Tibial nerve (tissue), 4 donors: ENCODE results near the gene RAB35. TPM values are rescaled to one million over a fixed set of nuclear protein-coding genes. Genes with fewer than 3 reads are reported as not detected.

Experiments used
- DNase-seq, 2 donors: peaks; one replicate each; pipeline ENCODE4 v3.0.0-alpha.2; 2019; ENCODE audit warnings: low spot score in 2 of 2
- H3K27ac ChIP-seq, 4 donors: fragments of 200-600 bp; sonication (generic) in 3 of 4; one replicate each; pipeline ENCODE4 v1.5.1; 2017 to 2019; ENCODE audit warnings: mild to moderate bottlenecking in 1 of 4
- H3K27me3 ChIP-seq, 2 donors: fragments of 200-600 bp; sonication (generic) in 1 of 2; one replicate each; pipeline versions ENCODE4 v1.5.1 to v1.6.0; 2017 to 2019
- H3K36me3 ChIP-seq, 3 donors: fragments of 200-600 bp; sonication (generic); one replicate each; pipeline ENCODE4 v1.5.1; 2018 to 2019
- H3K4me1 ChIP-seq, 4 donors: fragments of 200-600 bp; sonication (generic) in 3 of 4; one replicate each; pipeline ENCODE4 v1.5.1; 2017 to 2019
- H3K4me3 ChIP-seq, 4 donors: fragments of 200-600 bp; sonication (generic) in 3 of 4; one replicate each; pipeline ENCODE4 v1.5.1; 2017 to 2019; ENCODE audit warnings: mild to moderate bottlenecking in 1 of 4, moderate library complexity in 1 of 4
- H3K9me3 ChIP-seq, 4 donors: fragments of 200-600 bp; sonication (generic) in 3 of 4; one replicate each; pipeline ENCODE4 v1.5.1; 2017 to 2019
- EP300 ChIP-seq, 2 donors: sonication (generic); formaldehyde crosslinking; IDR thresholded peaks; one replicate each; pipeline ENCODE4 v1.6.1; 2017; ENCODE audit warnings: antibody characterized with exemption in 2 of 2, mild to moderate bottlenecking in 1 of 2
- POLR2A ChIP-seq, 2 donors: fragments of 450-650 bp; IDR thresholded peaks; one replicate each; pipeline ENCODE4 v1.6.1; 2017; ENCODE audit warnings: antibody characterized with exemption in 2 of 2, mild to moderate bottlenecking in 2 of 2, moderate library complexity in 2 of 2
- WGBS, 2 donors: methylation state at CpG; one replicate each; pipeline ENCODE4 v1.1.5; 2018; 5-methylcytosine and 5-hydroxymethylcytosine counted together
- total RNA-seq, 4 donors: library from RNA; depleted of rRNA; stranded (reverse); fragments of >200 nt; gene quantifications; one replicate each; pipeline ENCODE4 v1.1.0, GENCODE V29; 2016
- TF ChIP-seq, protein P1 (sequence below), 5 experiments: fragments of 200-600 bp in 3 of 5; fragments of 450-650 bp in 2 of 5; sonication (generic) in 3 of 5; IDR thresholded peaks; one replicate each; pipeline ENCODE4 v1.5.1; 2016 to 2019; ENCODE audit warnings: antibody characterized with exemption in 5 of 5, mild to moderate bottlenecking in 3 of 5, moderate library complexity in 2 of 5

The RAB35 gene
- total RNA-seq, 4 donors from 2014 or later = 22.8 to 30.8 (median 26.2) TPM

GRCh38 chr12:120079411-120080400, 36.8 kb downstream of the RAB35 start:
- WGBS, 2 donors = 63 to 67% methylated on average over 9 of the region's 9 CpGs

DNA sequence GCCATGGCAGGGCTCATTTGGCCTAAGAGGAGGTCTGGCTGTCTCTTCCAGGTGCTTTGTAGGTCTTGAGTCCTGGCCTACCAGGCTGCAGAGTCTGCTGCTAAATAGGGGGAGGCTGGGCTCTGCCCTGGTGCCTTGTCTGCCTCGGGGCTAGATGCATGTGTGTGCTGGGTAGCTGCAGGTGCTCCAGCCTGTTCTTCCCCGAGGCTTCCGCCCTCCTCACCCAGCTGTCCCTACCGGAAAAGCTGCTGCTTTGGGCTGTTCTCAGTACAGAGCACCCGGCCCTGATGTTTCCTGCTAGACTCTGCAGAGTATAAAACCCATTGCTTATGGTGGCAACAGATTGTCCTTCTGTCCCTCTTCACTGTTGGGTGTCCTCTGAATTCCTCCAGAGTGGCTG, 37.7 kb downstream of the RAB35 start:
- no peaks in the 10 kb centered on the region for H3K27me3 ChIP-seq
- DNase-seq = no peak
- 63 to 71% methylated on average over 5 of the region's 5 CpGs for WGBS, 2 donors
- no peak overlapping the region for H3K27ac ChIP-seq
- TF ChIP-seq POLR2A (IDR thresholded peaks at IDR 0.05) = no peak
- TF ChIP-seq, protein P1, sequence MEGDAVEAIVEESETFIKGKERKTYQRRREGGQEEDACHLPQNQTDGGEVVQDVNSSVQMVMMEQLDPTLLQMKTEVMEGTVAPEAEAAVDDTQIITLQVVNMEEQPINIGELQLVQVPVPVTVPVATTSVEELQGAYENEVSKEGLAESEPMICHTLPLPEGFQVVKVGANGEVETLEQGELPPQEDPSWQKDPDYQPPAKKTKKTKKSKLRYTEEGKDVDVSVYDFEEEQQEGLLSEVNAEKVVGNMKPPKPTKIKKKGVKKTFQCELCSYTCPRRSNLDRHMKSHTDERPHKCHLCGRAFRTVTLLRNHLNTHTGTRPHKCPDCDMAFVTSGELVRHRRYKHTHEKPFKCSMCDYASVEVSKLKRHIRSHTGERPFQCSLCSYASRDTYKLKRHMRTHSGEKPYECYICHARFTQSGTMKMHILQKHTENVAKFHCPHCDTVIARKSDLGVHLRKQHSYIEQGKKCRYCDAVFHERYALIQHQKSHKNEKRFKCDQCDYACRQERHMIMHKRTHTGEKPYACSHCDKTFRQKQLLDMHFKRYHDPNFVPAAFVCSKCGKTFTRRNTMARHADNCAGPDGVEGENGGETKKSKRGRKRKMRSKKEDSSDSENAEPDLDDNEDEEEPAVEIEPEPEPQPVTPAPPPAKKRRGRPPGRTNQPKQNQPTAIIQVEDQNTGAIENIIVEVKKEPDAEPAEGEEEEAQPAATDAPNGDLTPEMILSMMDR (IDR thresholded peaks at IDR 0.05) = no peak
- TF ChIP-seq EP300 (IDR thresholded peaks at IDR 0.05) = no peak
- H3K4me3 ChIP-seq = no peak overlapping the region
- H3K36me3 ChIP-seq = no peaks in the 10 kb centered on the region
- no peaks in the 10 kb centered on the region for H3K4me1 ChIP-seq
- H3K9me3 ChIP-seq = no peaks in the 10 kb centered on the region

More at GRCh38 chr12:120079411-120080400, 36.8 kb downstream of the RAB35 start:
- DNase-seq = no peak
- no peak overlapping the region for H3K4me3 ChIP-seq
- H3K4me1 ChIP-seq = no peaks in the 10 kb centered on the region
- TF ChIP-seq POLR2A (IDR thresholded peaks at IDR 0.05) (no peak), EP300 (IDR thresholded peaks at IDR 0.05) (no peak)
- TF ChIP-seq, protein P1 (IDR thresholded peaks at IDR 0.05) = no peak
- no peak overlapping the region for H3K27ac ChIP-seq
- no peaks in the 10 kb centered on the region for H3K27me3 ChIP-seq
- H3K9me3 ChIP-seq = no peaks in the 10 kb centered on the region
- H3K36me3 ChIP-seq = no peaks in the 10 kb centered on the region

DNA sequence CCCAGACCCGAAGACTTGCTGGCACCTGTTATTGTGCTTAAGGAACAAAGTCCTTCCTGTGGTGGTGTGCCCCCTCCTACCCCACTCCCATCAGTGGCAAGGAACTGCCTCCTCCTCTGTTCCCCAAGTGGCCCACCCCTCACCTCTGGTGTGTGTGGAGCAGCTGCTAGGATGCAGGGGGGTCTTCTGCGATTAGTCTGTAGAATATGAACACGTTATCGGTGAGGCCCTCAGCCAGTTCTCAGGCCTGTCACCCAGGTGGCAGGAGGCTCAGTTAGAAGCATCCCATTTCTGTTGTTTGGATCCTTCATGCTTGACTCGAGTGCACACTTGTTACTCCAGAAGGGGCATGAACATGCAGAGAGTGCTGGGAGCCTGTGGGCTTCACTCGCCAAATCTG, 39.3 kb downstream of the RAB35 start:
- no peaks in the 10 kb centered on the region for H3K36me3 ChIP-seq
- H3K27me3 ChIP-seq = no peaks in the 10 kb centered on the region
- no peak for DNase-seq
- WGBS, 2 donors = 86 to 88% methylated on average over 6 of the region's 6 CpGs
- no peak overlapping the region for H3K27ac ChIP-seq
- no peak for TF ChIP-seq EP300 (IDR thresholded peaks at IDR 0.05)
- TF ChIP-seq, protein P1 (IDR thresholded peaks at IDR 0.05) = no peak
- TF ChIP-seq POLR2A (IDR thresholded peaks at IDR 0.05) = no peak
- H3K4me1 ChIP-seq = no peaks in the 10 kb centered on the region
- no peak overlapping the region for H3K4me3 ChIP-seq
- H3K9me3 ChIP-seq = no peaks in the 10 kb centered on the region

DNA sequence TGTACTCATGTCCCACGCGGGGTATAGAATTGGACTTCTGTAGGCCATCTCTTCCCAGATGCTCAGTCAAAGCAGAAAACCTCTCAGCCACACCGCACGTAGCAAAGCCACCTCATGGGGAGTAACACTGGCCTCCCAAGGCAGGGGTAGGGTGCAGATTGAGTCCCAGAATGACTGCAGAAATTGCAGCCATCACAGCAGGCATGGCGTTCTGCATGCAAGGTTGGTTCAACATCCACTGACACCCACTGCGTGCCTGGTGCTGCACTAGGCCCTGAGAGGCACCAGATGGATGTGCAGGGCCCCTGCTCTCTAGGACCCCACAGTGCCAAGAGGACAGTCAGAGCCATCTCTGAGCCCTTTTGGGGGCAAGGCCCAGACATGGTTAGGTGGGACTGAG, 39.9 kb downstream of the RAB35 start:
- Histone ChIP-seq H3K36me3 (no peaks in the 10 kb centered on the region), H3K4me3 (no peak overlapping the region), H3K27me3 (no peaks in the 10 kb centered on the region), H3K4me1 (no peaks in the 10 kb centered on the region), H3K27ac (no peak overlapping the region), H3K9me3 (no peaks in the 10 kb centered on the region)
- no peak for DNase-seq
- TF ChIP-seq, protein P1 (IDR thresholded peaks at IDR 0.05) = no peak
- no peak for TF ChIP-seq EP300 (IDR thresholded peaks at IDR 0.05)
- no peak for TF ChIP-seq POLR2A (IDR thresholded peaks at IDR 0.05)
- WGBS, 2 donors = 91 to 93% methylated on average over 6 of the region's 6 CpGs

GRCh38 chr12:120075034-120075616, 41.4 kb downstream of the RAB35 start:
- no peaks in the 10 kb centered on the region for H3K4me1 ChIP-seq
- DNase-seq = no peak
- 84 to 86% methylated on average over 7 of the region's 7 CpGs for WGBS, 2 donors

More at GRCh38 chr12:120075034-120075616, 41.4 kb downstream of the RAB35 start:
- H3K4me3 ChIP-seq = no peak overlapping the region
- TF ChIP-seq EP300 (IDR thresholded peaks at IDR 0.05) = no peak
- no peak for TF ChIP-seq POLR2A (IDR thresholded peaks at IDR 0.05)
- TF ChIP-seq, protein P1 (IDR thresholded peaks at IDR 0.05) = no peak
- no peaks in the 10 kb centered on the region for H3K27me3 ChIP-seq
- no peaks in the 10 kb centered on the region for H3K9me3 ChIP-seq
- no peak overlapping the region for H3K27ac ChIP-seq
- H3K36me3 ChIP-seq = no peaks in the 10 kb centered on the region
